Measurements from ENCODE around the gene PRR12.

GRCh38 chr19:49637821-49638738 is 47.1 kb downstream of the PRR12 start:
- TF ChIP-seq, protein P1, sequence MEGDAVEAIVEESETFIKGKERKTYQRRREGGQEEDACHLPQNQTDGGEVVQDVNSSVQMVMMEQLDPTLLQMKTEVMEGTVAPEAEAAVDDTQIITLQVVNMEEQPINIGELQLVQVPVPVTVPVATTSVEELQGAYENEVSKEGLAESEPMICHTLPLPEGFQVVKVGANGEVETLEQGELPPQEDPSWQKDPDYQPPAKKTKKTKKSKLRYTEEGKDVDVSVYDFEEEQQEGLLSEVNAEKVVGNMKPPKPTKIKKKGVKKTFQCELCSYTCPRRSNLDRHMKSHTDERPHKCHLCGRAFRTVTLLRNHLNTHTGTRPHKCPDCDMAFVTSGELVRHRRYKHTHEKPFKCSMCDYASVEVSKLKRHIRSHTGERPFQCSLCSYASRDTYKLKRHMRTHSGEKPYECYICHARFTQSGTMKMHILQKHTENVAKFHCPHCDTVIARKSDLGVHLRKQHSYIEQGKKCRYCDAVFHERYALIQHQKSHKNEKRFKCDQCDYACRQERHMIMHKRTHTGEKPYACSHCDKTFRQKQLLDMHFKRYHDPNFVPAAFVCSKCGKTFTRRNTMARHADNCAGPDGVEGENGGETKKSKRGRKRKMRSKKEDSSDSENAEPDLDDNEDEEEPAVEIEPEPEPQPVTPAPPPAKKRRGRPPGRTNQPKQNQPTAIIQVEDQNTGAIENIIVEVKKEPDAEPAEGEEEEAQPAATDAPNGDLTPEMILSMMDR (IDR thresholded peaks at IDR 0.05; ENCODE audit: low read length) = no peak
- TF ChIP-seq EZH2 (IDR thresholded peaks at IDR 0.05; ENCODE audit: borderline replicate concordance, low read length) = no peak
